GM18502 (cell line): Measurements from ENCODE around the gene CALR3.

ENCODE experiments used
- ATAC-seq: cut with Tn5 transposase; IDR thresholded peaks from one replicate; pipeline ENCODE4 v1.9.1; 2021; ENCODE audit warnings: mild to moderate bottlenecking; ENCODE audit not compliant: unreplicated experiment, poor library complexity

The CALR3 gene

DNA sequence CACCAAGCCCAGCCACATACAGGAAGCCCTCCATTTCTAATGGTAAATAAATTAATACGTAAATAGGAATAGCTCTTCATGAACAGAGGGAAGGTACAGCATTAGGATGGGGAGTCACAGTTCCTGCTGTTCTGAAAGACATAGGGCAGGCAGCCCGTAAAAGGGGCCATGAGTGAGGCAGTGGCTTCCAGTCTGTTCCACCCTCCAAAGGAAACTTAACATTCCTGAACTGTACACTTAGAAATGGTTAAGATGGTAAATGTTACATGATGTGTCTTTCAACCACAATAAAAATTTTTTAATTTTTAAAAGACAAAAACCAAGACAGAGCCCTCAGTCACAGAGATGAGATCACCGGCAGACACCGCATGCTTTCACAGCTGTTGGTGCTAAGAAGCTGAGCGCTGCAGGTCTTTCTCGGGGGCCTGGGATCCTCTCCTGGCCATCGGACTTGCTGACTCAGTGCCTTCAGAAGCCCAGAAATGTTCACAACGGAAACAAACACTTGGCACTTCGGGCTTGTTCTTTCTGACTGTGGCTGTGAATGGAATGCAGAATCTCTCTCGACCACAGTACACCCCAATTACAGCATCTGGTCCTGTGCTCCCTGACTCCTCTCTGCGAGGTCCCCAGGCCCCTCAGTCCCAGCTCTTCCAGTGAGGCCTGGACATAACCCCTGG, 60.6 kb downstream of the CALR3 start:
- no peak for ATAC-seq

DNA sequence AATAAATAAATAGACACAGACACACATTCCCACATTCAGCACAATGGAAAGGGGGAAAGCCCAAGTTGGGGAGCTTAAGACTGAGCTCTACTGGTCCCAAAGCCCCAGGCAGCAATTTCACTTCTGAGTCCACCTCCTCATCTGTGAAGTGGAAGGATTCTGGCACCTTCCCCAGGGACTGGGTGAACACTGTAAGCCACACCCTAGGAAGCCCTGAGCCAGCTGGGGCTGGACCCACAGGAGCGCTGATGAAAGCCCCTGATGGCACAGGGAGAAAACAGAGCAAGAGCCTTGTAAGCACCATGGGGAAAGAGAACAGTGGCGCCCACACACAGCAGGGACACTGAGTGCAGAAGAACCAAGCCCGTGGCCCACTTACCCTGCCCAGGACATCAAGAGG, 62.0 kb downstream of the CALR3 start:
- ATAC-seq: no peak

DNA sequence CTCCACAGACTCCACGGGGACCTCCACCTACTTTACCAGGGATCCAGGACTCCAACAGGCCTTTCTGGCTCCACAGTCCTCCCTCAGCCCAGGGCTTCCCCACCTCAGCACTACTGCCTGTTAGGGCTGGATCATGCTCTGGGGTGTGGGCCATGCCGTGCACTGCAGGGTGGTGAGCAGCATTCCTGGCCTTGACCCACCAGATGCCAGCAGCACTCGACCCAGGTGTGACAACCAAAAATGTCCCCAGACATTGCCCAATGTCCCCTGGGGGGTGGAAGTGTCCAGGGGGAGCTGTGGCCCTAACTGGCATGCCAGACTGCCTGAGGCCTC, 66.2 kb downstream of the CALR3 start:
- no peak for ATAC-seq

DNA sequence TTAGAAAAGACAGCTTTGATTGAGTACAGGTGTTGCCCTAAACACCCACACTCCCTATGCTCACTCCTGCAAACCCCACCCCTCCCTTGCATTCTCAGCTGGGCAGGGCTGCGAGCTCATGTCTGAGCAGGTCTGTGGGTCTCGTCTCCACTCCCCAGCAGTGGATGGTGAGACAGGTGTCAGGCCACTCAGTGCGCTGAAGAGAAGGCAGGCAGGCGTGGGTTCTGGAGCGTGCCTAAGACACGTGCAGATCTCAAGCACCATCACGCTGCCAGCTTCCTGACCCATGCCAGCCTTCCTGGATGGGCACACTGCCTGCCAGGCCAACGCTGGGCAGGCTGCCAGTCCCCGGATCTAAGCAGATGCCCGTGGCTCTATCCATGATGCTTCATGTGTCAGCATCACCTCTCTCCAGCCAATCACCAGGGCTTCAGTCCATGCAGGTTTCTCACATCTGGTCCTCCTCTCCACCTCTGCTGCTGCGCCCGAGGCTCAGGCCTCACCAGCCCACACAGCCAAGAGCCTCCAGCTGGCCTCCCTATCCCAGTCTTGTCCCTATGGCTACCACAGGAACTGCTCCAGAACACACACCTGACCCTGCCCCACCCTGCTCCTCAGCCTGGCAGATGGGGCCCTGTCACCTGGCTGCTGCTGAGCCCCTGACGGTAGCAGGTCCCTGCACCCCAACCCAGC, 66.8 kb downstream of the CALR3 start:
- no peak for ATAC-seq
